NCI-H2107 (cell line): ENCODE results near the gene SLIT3.

Experiments
- DNase-seq: peaks from one replicate; lab custom pipeline; 2025; lab: John Stamatoyannopoulos, UW

SLIT3 gene

GRCh38 chr5:169104937-169105494, 195.9 kb downstream of the SLIT3 start:
- no peak for DNase-seq

- no peak for DNase-seq
Observed at GRCh38 chr5:169103586-169104181, 197.3 kb downstream of the SLIT3 start.

- no peak for DNase-seq
Observed at GRCh38 chr5:169101966-169102365, 199.0 kb downstream of the SLIT3 start.

- DNase-seq, result no peak
Observed at GRCh38 chr5:169100735-169101075, 200.2 kb downstream of the SLIT3 start.

DNA sequence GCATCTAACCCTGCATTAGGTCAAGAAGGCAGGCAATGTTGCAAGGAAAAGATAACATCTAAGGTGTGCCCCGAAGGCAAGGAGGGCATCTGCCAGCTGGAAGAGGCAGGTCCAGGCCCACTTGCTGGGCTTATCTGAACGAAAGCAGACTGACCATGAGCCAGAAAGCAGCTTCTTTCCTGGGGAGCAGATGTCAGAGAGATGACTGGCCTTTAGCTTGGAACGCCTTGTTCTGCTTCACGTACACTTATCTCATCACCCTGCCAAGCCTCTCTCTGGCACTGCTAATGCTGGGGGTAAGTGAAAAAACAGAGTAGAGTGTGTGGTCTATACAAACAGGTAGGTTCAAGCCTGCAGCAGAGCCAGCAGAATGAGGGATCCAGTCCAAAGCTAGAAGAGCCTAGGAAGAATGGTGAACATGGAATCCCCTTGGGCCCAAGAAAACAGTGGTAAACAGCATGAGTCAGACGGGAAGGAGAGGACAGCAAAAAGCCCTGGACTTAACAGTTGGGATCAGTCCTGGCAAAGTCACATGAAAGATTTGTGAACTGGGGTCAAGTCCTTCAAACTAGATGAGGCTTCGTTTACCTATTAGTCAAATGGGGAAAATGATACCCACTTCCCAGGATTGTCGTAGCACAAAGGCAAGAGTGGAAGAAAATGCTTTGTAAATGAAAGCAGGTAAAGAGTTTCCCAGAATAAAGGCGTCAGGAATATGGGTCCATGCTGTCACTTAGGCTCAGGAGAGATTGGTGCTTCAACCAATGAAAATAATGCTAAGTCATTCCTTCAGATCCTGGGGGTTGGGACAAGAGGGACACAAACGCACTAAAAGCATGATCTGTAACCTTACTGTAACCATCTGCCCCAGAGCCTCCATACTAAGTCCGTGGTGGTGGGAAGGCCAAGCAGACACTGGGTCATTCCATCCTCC, 200.9 kb downstream of the SLIT3 start:
- no peak for DNase-seq

DNA sequence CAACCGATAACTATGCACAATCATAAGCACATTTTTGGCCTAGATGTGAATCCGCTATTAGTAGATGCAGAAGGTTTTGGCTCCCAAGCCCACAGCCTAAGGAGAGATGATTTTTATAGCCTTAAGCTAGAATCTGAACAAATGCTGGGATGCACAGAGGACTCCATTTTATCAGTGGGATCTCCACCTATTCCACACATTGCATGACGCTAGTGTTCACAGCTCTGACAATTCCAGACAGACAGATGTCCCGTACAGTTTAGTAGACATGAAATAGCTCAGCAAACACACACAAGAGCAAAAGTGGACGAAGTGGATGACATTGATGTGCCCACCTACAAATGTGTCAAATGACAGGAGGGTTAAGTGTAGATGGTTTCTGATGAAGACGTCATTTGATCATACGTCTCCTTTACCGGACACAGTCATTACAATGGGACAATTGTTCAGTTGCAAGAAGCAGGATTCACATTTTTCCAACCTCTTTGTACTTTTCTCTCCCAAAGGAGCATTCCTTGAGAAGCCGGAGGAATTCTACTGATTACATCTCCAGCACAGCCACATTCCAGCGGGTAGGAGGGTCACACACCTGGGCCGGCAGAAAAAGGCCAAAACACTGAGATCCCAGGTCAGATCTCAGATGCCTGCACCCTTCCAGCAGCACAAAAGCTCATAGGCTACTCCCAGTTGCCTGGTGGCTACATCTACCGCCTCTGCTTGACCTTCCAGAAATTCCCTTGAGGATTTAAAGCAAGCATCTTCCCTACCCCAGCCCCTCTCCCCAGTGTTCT, 202.4 kb downstream of the SLIT3 start:
- no peak for DNase-seq

DNA sequence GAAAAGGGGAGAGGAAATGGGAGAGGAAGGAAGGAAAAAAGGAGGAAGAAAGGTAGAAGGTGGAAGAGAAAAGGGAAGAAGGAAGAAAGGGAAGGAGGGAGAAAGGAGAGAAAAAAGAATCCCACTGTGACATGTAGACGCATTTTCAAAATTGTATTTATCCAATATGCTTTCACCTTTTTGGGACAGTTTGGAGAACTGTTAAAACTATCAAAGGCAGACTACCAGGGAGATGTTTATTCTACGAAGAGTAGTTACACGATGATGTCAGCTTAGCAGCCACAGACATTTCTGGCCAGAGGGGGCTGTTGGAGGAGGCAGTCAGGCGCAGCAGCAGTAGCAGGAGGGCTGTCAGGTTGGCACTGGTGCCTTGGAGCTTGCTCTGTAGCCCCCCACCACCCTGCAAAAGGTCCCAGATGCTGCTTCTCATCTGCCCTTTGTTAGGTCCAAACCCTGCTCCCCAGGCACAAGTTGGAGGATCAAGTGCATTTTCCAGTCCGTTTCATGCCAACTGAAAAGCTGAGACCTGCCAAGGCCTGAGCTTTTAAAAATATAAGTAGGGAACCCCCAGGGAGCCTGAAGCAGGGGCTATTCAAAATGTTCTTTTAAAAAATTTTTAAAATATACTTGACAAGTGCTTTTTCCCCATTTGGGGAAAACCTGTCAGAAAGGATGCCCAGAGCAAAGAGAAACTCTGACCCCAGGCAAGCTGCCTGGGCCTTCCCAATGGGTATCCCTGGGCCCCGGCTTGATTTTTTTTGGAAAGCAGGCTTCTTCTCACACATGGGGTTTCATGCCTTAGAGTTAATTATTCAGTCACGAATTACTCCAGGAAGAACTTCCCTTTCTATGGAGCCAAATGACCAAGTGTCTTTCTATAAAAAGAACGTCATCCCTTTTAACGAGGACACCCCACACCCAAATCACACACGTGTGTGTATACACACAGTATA, 203.3 kb downstream of the SLIT3 start:
- DNase-seq, result no peak

DNA sequence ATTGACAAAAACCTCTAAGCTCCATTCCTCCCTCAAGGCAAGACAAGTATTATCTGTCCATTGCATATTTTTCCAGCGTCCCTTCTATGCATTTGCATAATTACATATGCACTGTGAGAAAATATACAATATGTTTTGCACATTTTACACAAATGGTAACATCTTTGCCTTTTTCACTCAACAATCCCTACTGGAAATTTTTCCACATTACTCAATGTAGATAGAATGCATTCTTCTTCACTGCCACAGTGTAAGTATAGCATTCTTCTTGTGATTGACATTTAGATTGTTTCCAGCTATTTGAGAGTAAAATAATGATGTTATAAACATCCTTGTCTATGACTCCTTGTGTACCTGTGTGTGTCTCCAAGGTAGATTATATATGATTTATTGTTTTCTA, 205.0 kb downstream of the SLIT3 start:
- DNase-seq, result no peak

GRCh38 chr5:169095410-169095960, 205.5 kb downstream of the SLIT3 start:
- no peak for DNase-seq

- no peak for DNase-seq
Observed at GRCh38 chr5:169094586-169095409, 206.1 kb downstream of the SLIT3 start.

- DNase-seq, result no peak
Observed at GRCh38 chr5:169091396-169091980, 209.5 kb downstream of the SLIT3 start.

DNA sequence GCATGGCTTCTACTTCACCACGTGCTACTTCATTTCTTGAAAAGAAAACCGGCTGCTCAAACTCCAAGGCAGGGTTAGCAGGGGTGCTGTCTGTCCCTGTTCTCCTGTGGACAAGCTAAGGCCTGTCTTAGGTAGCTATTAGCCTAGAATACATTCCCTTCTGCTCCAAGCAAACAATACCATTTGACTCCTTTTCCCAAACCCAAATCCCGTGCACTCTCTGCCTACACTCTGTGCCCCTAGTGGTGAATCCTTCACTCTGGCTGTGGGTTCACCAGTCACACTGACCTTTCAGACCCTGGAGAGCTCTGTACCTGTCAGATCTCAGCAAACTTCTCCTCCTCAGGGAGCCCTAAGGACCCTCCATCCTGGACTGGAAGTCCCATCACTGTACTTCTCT, 211.6 kb downstream of the SLIT3 start:
- DNase-seq, result no peak

- no peak for DNase-seq
Observed at GRCh38 chr5:169088028-169088725, 212.8 kb downstream of the SLIT3 start.

DNA sequence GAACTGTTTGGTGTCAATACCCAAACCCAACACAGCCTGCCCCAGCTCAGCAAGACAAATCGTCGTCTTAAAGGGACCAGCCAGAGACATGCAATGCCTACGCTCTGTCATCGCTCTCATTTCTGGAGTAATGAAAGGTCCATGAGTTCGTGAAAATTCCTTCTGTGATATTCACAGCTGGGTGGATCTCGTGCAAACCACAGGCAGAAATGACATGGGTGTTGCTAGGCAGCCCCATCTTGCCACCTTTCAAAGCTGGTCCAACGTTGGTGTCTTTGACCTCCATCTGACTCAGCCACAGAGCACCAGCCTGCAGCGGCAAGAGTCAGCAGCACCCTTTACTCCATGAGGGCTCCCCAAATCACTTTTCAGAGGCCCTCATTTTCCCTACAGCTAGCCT, 215.3 kb downstream of the SLIT3 start:
- DNase-seq, result no peak

DNA sequence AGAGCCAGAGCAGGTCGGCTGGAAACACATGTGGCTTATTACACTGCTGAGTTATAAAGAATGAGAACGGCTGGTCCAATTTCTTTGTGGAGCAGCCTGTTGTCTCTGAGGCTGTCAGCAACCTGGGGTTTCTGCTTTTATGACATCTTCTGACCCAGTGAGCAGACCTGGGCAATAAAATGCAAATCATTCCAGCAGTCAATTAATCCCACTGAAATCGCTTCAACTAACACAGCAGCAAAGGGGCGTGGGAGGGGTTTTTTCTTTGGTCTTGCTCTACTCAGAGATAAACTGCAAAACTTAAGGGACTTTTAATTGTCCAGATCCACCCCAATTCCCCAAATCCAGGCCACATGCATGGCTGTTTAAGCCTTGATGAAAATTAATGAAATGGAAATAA, 215.7 kb downstream of the SLIT3 start:
- no peak for DNase-seq

DNA sequence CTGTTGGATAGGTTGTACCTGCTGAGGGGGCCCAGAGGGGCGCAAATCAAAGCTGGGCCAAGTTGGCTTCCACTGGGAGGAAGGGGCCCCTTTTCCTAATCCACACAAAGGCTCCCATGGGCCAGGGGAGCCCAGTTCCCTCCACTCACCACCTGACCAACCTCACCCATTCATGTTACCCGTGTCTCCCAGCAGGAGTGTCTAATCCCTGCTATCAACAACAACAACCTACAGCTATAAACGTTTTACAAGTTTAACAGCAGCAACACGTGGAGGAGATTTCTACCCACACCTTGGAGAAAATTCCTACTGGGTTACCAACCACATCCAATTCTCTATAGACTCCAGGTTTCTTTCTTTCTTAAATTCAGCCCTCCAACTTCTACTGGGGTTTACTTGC, 216.2 kb downstream of the SLIT3 start:
- no peak for DNase-seq

- DNase-seq, result no peak
Observed at GRCh38 chr5:169083394-169084018, 217.4 kb downstream of the SLIT3 start.

DNA sequence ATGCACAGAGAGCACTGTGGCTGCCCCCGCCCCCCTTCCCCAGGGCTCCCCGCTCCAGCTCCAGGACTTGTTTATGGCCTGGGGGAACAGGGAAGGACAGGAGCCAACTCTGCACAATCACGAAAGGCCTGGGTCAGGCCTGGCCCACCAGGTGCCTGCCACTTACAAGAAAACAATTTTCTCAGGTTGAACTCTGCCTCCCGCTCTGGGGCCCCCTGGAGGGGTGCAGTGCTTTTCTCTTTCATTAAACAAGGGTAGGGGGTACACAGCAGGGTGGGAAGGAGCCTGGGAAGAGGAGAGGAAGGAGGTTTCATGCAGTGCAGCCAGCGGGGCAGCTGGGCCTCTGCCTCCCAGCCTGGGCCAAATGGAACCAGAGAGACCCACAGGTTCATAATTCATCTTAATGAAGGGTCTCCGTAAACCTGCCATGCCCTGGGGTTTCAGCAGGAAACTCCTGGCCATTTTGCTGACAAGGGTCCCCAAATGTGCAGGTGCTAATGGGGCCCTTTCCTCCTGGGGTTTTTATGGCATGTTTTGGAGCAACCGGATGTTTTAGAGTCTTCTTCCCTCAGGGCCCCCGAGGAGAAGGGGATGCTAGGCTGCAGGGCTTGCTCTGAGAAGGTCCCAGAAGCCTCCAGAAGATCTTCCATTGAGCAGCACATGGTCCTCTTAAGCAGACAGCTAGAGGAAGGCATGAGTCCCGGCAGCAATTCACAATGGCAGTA, 219.8 kb downstream of the SLIT3 start:
- DNase-seq, result no peak
